ENCODE results near the gene ADGRG2. TPM values are rescaled to one million over a fixed set of nuclear protein-coding genes. Genes with fewer than 3 reads are reported as not detected.
"Not testable (repeated sequence)": the region's sequence is repeated elsewhere in the genome, so short reads cannot be mapped to it uniquely, and the experiment has no call there.

The ADGRG2 gene
- total and polyA plus RNA-seq, 9 of the 15 experiments (the other 6 are each of a cell fraction or from before 2014, with no cell fraction given), result 0.03 TPM; not detected in 8

DNA sequence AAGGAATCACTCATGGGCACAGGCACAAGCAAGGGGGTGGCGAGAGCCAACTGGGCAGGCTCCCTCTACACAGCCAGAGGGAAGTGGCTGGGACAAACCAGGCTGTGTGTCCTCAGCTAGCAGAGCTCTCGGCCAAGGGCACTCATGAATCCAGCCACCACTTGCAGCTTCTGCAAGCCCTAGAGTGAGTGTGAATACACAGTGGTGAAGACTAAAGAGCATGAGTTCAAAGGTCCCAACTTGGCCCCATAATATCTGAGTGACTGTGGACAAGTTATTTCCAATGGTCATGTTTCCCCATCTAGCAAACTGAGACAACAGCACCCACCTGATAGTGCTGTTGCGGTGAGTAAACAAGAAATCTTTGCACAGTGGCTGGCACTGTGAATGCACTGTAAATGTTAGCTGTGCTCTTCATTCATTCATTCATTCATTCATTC is 51.7 kb downstream of the ADGRG2 start:
- no peak for ATAC-seq
- Histone ChIP-seq H3K9me3 (replicated peaks; ENCODE audit: control insufficient read depth, insufficient read depth, low read depth, low read length) (no peaks in the 10 kb centered on the region), H3K9me1 (ENCODE audit: control insufficient read depth, insufficient read depth, low read length) (no peaks in the 10 kb centered on the region), H3K27ac (ENCODE audit: extremely low read depth, low read depth, low read length) (no peak overlapping the region), H3K79me2 (ENCODE audit: control insufficient read depth, insufficient read depth, low read length) (no peaks in the 10 kb centered on the region), H3K36me3 (ENCODE audit: control insufficient read depth, insufficient read depth, low read length) (no peaks in the 10 kb centered on the region), H3K4me2 (ENCODE audit: insufficient read depth, low read length) (no peak overlapping the region), H3K9ac (ENCODE audit: insufficient read depth in 1 of 2, low read depth in 2 of 2, low read length in 2 of 2) (no peak overlapping the region), H3K27me3 (ENCODE audit: control insufficient read depth in 2 of 2, insufficient read depth in 2 of 2, low read length in 2 of 2) (no peaks in the 10 kb centered on the region), H2AFZ (ENCODE audit: low read depth, low read length) (no peak overlapping the region), H3K4me1 (replicated peaks in 1 of 2; ENCODE audit: control insufficient read depth in 2 of 2, insufficient read depth in 2 of 2, low read length in 2 of 2) (no peaks in the 10 kb centered on the region), H3K4me3 (no peak overlapping the region), H4K20me1 (replicated peaks; ENCODE audit: control insufficient read depth, insufficient read depth, low read length) (no peaks in the 10 kb centered on the region)
- 0% methylated on average over 3 of the region's 3 CpGs for WGBS (ENCODE audit: insufficient coverage, low coverage, missing lambda C conversion rate)
- BruUV-seq (replicated peaks), result no TSS peak
- TF ChIP-seq, protein P1, sequence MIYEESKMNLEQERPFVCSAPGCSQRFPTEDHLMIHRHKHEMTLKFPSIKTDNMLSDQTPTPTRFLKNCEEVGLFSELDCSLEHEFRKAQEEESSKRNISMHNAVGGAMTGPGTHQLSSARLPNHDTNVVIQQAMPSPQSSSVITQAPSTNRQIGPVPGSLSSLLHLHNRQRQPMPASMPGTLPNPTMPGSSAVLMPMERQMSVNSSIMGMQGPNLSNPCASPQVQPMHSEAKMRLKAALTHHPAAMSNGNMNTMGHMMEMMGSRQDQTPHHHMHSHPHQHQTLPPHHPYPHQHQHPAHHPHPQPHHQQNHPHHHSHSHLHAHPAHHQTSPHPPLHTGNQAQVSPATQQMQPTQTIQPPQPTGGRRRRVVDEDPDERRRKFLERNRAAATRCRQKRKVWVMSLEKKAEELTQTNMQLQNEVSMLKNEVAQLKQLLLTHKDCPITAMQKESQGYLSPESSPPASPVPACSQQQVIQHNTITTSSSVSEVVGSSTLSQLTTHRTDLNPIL (CRISPR knock-in tag; IDR thresholded peaks at IDR 0.05), result no peak
- TF ChIP-seq BCL6 (CRISPR knock-in tag; IDR thresholded peaks at IDR 0.05) (no peak), ZNF24 (IDR thresholded peaks at IDR 0.05) (peak; percentile 57; the same call in 1 of the 2 replicates)
- POLR2A ChIA-PET, result interaction anchor here (0.6 kb wide), 1 partner anchor 90 kb away, joined by 3 read pairs; no protein-coding TSS in a partner anchor
- in situ Hi-C loops (cut with MboI), result no loop called here
- intact Hi-C loops (cut with micrococcal nuclease), result no loop called here
- CTCF ChIA-PET (ENCODE audit: low intra/inter-chr PET ratio), result no interaction called here
- no peak for DNase-seq (ENCODE audit: extremely low read depth in 1 of 4, low spot score in 3 of 4)
- FAIRE-seq, result no peak

DNA sequence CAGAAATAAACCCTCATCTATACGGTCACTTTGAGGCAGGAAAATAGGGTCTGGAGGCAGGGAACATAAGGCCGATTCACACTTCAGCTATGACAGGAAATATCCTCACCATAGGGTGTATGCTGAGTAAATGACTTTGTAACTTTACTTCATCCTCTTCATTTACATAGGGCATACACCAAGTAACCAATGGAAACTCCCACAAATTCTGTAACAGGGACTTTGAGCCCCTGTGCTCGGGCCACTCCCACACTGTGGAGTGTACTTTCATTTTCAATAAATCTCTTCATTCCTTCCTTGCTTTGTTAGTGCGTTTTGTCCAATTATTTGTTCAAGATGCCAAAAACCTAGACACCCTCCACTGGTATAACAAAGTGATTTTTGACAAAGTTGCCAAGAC is 55.3 kb downstream of the ADGRG2 start:
- ATAC-seq; H3K4me2 ChIP-seq (ENCODE audit: insufficient read depth, low read length); H3K27ac ChIP-seq (ENCODE audit: extremely low read depth, low read depth, low read length); BruUV-seq (replicated peaks); H3K36me3 ChIP-seq (ENCODE audit: control insufficient read depth, insufficient read depth, low read length); H3K79me2 ChIP-seq (ENCODE audit: control insufficient read depth, insufficient read depth, low read length); H3K9me1 ChIP-seq (ENCODE audit: control insufficient read depth, insufficient read depth, low read length); POLR2A ChIA-PET; in situ Hi-C loops (cut with MboI); H3K9me3 ChIP-seq (replicated peaks; ENCODE audit: control insufficient read depth, insufficient read depth, low read depth, low read length); H3K4me3 ChIP-seq; H4K20me1 ChIP-seq (replicated peaks; ENCODE audit: control insufficient read depth, insufficient read depth, low read length); intact Hi-C loops (cut with micrococcal nuclease); H2AFZ ChIP-seq (ENCODE audit: low read depth, low read length); DNase-seq (ENCODE audit: extremely low read depth in 1 of 4, low spot score in 3 of 4); H3K9ac ChIP-seq (ENCODE audit: insufficient read depth in 1 of 2, low read depth in 2 of 2, low read length in 2 of 2); CTCF ChIA-PET (ENCODE audit: low intra/inter-chr PET ratio); FAIRE-seq; H3K4me1 ChIP-seq (replicated peaks in 1 of 2; ENCODE audit: control insufficient read depth in 2 of 2, insufficient read depth in 2 of 2, low read length in 2 of 2): not testable (repeated sequence)
- peaks cover 0 to 14% of the 10 kb centered on the region in 2 experiments; a peak in 1 of 5 replicates for H3K27me3 ChIP-seq (ENCODE audit: control insufficient read depth in 2 of 2, insufficient read depth in 2 of 2, low read length in 2 of 2)
- WGBS (ENCODE audit: insufficient coverage, low coverage, missing lambda C conversion rate), result 8% methylated on average over 4 of the region's 4 CpGs

All from K562 (cell line).